Mucosa of rectum (tissue), 2 donors: ENCODE measurements around the gene RHOA.
A peak's percentile ranks its signal among the peaks of the same experiment; 100 is the strongest.
"Not testable (repeated sequence)": the region's sequence is repeated elsewhere in the genome, so short reads cannot be mapped to it uniquely, and the experiment has no call there.

Source experiments
- H3K27ac ChIP-seq, 2 donors: one replicate each; pipeline ENCODE4 v1.7.0; 2013; ENCODE audit warnings: inconsistent platforms in 2 of 2, low read depth in 2 of 2, low read length in 2 of 2
- H3K27me3 ChIP-seq, 2 donors: one replicate each; pipeline ENCODE4 v1.7.0; 2013; ENCODE audit warnings: low read length in 2 of 2; ENCODE audit not compliant: control insufficient read depth in 2 of 2, insufficient read depth in 2 of 2
- H3K36me3 ChIP-seq, 2 donors: one replicate each; pipeline ENCODE4 v1.7.0; 2013; ENCODE audit warnings: low read length in 2 of 2; ENCODE audit not compliant: control insufficient read depth in 2 of 2, insufficient read depth in 2 of 2
- H3K4me1 ChIP-seq, 2 donors: one replicate each; pipeline ENCODE4 v1.7.0; 2013; ENCODE audit warnings: low read length in 2 of 2, mild to moderate bottlenecking in 1 of 2; ENCODE audit not compliant: control insufficient read depth in 2 of 2, insufficient read depth in 2 of 2
- H3K4me3 ChIP-seq, 2 donors: one replicate each; pipeline ENCODE4 v1.7.0; 2013; ENCODE audit warnings: low read length in 2 of 2
- H3K9ac ChIP-seq, 2 donors: one replicate each; pipeline ENCODE4 v1.7.0; 2013; ENCODE audit warnings: low read length in 2 of 2, low read depth in 1 of 2, mild to moderate bottlenecking in 1 of 2
- H3K9me3 ChIP-seq, 2 donors: one replicate each; pipeline ENCODE4 v1.7.0; 2013; ENCODE audit warnings: low read length in 2 of 2; ENCODE audit not compliant: control insufficient read depth in 2 of 2
- donor health status: healthy.
- donor health status: Normal muscosa, but diverticular disease.

RHOA gene

DNA sequence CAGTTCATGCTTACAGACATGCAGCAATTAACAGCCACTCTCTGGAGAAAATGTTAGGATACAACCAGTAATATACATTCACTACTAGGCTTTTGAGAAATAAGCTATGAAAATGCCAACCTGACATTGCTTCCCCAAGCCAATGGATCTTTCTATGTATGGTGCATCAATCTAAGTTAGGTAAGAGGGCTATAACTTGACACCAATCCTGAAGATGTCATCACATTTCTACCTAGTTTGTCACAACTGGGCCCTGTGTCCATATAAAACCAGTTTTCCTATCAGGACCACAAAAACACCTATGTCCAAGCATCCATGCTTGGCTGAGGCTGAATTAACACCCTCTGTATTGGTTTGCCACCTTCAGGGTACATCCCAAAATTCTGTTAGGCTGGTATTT lies 39.8 kb downstream of the RHOA start:
- no peaks in the 10 kb centered on the region for H3K4me1 ChIP-seq
- H3K27me3 ChIP-seq, result no peaks in the 10 kb centered on the region
- H3K36me3 ChIP-seq, result peaks cover 42 to 54% of the 10 kb centered on the region in 2 donors
- H3K9me3 ChIP-seq, result no peaks in the 10 kb centered on the region
- H3K9ac ChIP-seq, result no peak overlapping the region
- no peak overlapping the region for H3K27ac ChIP-seq
- no peak overlapping the region for H3K4me3 ChIP-seq

- Histone ChIP-seq H3K4me3 (no peak overlapping the region), H3K4me1 (no peaks in the 10 kb centered on the region), H3K27ac (no peak overlapping the region), H3K36me3 (peaks cover 48 to 64% of the 10 kb centered on the region in 2 donors), H3K9ac (no peak overlapping the region), H3K27me3 (no peaks in the 10 kb centered on the region), H3K9me3 (no peaks in the 10 kb centered on the region)
Observed at GRCh38 chr3:49370585-49371290, 41.0 kb downstream of the RHOA start.

DNA sequence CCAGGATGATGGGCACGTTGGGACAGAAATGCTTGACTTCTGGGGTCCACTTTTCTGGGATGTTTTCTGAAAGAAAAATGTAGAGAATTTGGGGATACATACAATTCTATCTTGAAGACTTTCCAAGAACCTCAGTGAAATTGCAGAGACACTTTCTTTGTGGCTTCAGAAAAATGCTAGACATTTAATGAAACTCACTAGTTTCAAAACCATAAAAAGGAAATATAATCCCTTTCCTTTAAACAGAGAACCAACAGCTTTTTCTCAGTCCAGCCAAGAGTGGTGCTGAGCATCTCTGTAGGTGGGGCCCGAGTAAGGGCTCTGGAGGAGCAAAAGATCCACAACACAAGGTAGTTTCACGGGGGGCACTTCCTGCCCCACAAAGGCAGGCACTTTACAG lies 49.2 kb downstream of the RHOA start:
- Histone ChIP-seq H3K36me3 (peaks cover 35 to 47% of the 10 kb centered on the region in 2 donors), H3K4me3 (no peak overlapping the region), H3K9me3 (no peaks in the 10 kb centered on the region), H3K27ac (no peak overlapping the region), H3K27me3 (no peaks in the 10 kb centered on the region), H3K4me1 (peaks cover 14 to 16% of the 10 kb centered on the region in 2 donors), H3K9ac (no peak overlapping the region)

DNA sequence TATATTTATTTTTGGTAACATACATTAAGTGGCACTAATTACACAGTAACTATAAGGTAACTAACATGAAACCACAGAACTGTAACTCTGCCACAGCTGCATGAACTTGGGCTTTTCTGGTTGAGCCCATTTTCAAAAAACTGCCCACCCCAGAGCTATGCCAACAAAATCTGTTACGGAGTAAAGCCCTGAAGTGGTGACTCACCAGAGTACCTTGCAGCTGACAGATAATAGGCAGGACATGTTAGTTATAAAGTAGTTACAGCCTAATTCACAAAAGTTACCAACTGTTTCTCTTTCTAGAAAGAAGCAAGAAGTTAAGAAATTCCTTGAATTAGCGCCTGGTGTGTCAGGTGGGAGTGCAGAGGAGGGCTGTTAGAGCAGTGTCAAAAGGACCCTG lies 52.2 kb downstream of the RHOA start:
- H3K36me3 ChIP-seq, result peaks cover 32 to 35% of the 10 kb centered on the region in 2 donors
- no peaks in the 10 kb centered on the region for H3K9me3 ChIP-seq
- no peak overlapping the region for H3K4me3 ChIP-seq
- H3K27me3 ChIP-seq, result no peaks in the 10 kb centered on the region
- H3K4me1 ChIP-seq, result peaks cover 22 to 23% of the 10 kb centered on the region in 2 donors
- H3K9ac ChIP-seq, result no peak overlapping the region
- no peak overlapping the region for H3K27ac ChIP-seq

GRCh38 chr3:49358884-49359225 lies 52.9 kb downstream of the RHOA start:
- peaks cover 22 to 23% of the 10 kb centered on the region in 2 donors for H3K4me1 ChIP-seq
- no peaks in the 10 kb centered on the region for H3K9me3 ChIP-seq
- H3K27ac ChIP-seq, result peak overlapping the region; percentile 86 to 91
- H3K27me3 ChIP-seq, result no peaks in the 10 kb centered on the region
- peak overlapping the region; percentile 68 to 84 for H3K9ac ChIP-seq
- peak overlapping the region; percentile 65 to 92 for H3K4me3 ChIP-seq
- peaks cover 31 to 34% of the 10 kb centered on the region in 2 donors for H3K36me3 ChIP-seq

DNA sequence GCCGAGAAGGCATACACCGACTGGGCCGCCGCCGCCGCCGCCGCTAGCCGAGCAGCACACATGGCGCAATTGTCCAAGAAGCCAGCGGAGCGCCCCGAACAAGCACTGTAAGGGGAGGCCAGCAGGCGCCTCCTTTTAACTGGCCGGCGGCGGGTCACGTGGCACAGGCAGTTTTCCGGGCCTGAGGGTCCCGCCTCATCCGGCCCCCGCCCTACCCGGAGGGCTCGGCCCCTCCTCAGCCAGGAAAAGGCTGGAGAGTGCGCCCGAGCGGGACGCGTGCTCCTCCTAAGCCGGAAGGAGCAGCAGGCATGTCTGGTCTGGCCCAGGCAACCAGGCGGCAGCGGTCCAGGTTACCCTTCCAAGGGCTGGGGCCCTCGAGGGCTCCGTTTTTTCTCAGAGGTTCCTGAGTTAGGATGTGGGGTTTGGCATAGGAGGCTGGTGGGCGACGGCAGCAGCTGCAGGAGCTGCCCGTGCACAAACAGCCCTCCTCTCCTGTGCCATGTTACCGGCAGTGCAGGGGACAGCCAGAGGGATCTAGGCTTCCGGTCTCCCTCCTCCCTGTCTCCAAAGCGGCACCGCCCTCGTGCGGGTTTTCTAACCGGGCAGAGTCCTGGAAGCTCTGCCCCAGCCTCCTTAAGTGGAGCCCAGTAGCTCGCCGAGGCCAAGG lies 53.4 kb downstream of the RHOA start, which contains the start of gene GPX1:
TSS of gene GPX1 (minus strand) at position 137 of the 667 bp plus-strand sequence. CDS start at position 62, 75 bp downstream.
- peak within 1 kb of the TSS; percentile 86 to 91 for H3K27ac ChIP-seq
- peak within 1 kb of the TSS; percentile 65 to 92 for H3K4me3 ChIP-seq
- H3K9me3 ChIP-seq, result no peaks in the 10 kb centered on the region
- peak within 1 kb of the TSS; percentile 80 to 84 for H3K9ac ChIP-seq
- H3K27me3 ChIP-seq, result no peaks in the 10 kb centered on the region
- H3K36me3 ChIP-seq, result peaks cover 28 to 30% of the 10 kb centered on the region in 2 donors
- peaks cover 22 to 23% of the 10 kb centered on the region in 2 donors for H3K4me1 ChIP-seq

DNA sequence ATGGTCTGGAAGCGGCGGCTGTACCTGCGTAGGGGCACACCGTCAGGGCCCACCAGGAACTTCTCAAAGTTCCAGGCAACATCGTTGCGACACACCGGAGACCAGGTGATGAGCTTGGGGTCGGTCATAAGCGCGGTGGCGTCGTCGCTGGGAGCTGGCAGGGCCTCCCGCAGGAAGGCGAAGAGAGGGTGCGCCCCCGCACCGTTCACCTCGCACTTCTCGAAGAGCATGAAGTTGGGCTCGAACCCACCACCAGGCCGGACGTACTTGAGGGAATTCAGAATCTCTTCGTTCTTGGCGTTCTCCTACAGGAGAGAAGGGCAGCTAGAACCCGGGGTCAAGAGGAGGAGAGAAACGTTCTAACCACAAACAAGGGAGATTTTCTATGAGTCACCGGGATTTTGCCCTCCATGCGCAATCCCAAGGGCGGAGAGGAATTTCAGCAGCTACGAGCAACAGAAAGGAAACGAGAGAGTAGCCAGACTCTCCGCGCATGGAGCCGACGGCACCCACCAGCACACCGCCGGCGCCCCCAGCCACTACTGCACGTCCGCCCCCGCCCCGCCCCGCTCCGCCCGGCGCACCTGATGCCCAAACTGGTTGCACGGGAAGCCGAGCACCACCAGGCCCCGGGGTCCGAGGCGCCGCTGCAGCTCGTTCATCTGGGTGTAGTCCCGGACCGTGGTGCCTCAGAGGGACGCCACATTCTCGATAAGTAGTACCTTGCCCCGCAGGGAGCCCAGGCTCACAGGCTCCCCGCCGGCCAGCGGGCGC lies 54.1 kb downstream of the RHOA start:
- Histone ChIP-seq H3K4me3 (peak overlapping the region; percentile 65 to 92), H3K9ac (peak overlapping the region; percentile 80 to 84), H3K4me1 (peaks cover 22 to 23% of the 10 kb centered on the region in 2 donors), H3K36me3 (peaks cover 24 to 26% of the 10 kb centered on the region in 2 donors), H3K27ac (peak overlapping the region; percentile 86 to 91)
- not testable (repeated sequence) for H3K9me3 ChIP-seq, H3K27me3 ChIP-seq

DNA sequence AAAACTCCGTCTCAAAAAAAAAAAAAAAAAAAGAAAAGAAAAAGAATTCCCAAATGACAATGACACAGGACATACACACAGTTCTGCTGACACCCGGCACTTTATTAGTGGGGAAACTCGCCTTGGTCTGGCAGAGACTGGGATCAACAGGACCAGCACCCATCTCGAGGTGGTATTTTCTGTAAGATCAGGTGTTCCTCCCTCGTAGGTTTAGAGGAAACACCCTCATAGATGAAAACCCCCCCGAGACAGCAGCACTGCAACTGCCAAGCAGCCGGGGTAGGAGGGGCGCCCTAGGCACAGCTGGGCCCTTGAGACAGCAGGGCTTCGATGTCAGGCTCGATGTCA lies 54.7 kb downstream of the RHOA start:
- not testable (repeated sequence) for H3K9me3 ChIP-seq, H3K27me3 ChIP-seq
- peaks cover 22 to 23% of the 10 kb centered on the region in 2 donors for H3K4me1 ChIP-seq
- H3K9ac ChIP-seq, result peak overlapping the region; percentile 80 to 84
- peaks cover 20 to 21% of the 10 kb centered on the region in 2 donors for H3K36me3 ChIP-seq
- H3K4me3 ChIP-seq, result peak overlapping the region; percentile 65 to 92
- H3K27ac ChIP-seq, result peak overlapping the region; percentile 86 to 91

- Histone ChIP-seq H3K27ac (peak overlapping the region; percentile 41 to 63), H3K9ac (no peak overlapping the region), H3K4me3 (no peak overlapping the region), H3K27me3 (no peaks in the 10 kb centered on the region), H3K36me3 (peaks cover 2 to 6% of the 10 kb centered on the region in 2 donors), H3K4me1 (peaks cover 9 to 11% of the 10 kb centered on the region in 2 donors), H3K9me3 (no peaks in the 10 kb centered on the region)
Observed at GRCh38 chr3:49352890-49353421, 58.8 kb downstream of the RHOA start.
